ENCODE measurements around the gene WWOX. TPM values are rescaled to one million over a fixed set of nuclear protein-coding genes. Genes with fewer than 3 reads are reported as not detected.

WWOX gene
- total RNA-seq, 1 experiment from 2014 or later, result 15.6 TPM

DNA sequence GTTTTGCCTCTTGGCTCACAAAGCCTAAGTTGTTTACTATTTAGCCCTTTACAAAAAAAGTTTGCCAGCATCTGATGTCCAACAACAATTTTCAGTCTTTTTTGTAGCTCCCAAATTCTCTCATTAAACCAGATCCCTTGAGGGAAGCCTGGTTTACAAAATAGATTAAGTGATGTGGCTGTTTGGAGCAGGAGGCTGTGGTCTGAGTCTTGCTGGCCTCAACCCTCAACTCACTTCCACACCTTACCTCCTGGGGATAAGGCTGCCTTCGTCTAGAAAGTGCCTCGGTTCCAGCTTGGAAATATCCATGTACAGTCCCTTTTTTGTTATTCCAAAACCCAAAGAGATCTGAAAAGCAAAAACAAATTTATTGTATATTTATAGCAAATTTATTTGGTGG is 138.4 kb downstream of the WWOX start:
- H3K4me2 ChIP-seq (ENCODE audit: insufficient read depth, insufficient read length, low read length), result no peak overlapping the region
- no peaks in the 10 kb centered on the region for H4K20me1 ChIP-seq (ENCODE audit: control insufficient read depth, insufficient read depth, insufficient read length)
- H3K56ac ChIP-seq (ENCODE audit: insufficient read length, low read depth, low read length), result no peak overlapping the region
- H3K9me3 ChIP-seq (ENCODE audit: control insufficient read depth, low read depth, low read length), result no peaks in the 10 kb centered on the region
- H3K79me2 ChIP-seq (ENCODE audit: insufficient read depth, low read length), result no peaks in the 10 kb centered on the region
- H3K4me3 Mint-ChIP-seq, result no peak overlapping the region
- no peaks in the 10 kb centered on the region for H3K4me1 ChIP-seq (ENCODE audit: insufficient read depth, low read length)
- H3K9me3 Mint-ChIP-seq, result no peaks in the 10 kb centered on the region
- H3K4me1 Mint-ChIP-seq, result peaks cover 3 to 8% of the 10 kb centered on the region in 2 experiments; a peak in 2 of 4 replicates
- no peak overlapping the region for H2BK5ac ChIP-seq (ENCODE audit: insufficient read length, low read length)
- no peaks in the 10 kb centered on the region for H3K27me3 Mint-ChIP-seq (ENCODE audit: low read depth)
- H3K36me3 Mint-ChIP-seq (ENCODE audit: insufficient read depth in 1 of 3, low read depth in 3 of 3), result no peaks in the 10 kb centered on the region; a peak in 1 of 7 replicates
- no peak overlapping the region for H3K18ac ChIP-seq (ENCODE audit: insufficient read length, low read depth, low read length)
- H3K27ac ChIP-seq (ENCODE audit: insufficient read length, low read depth, low read length), result no peak overlapping the region
- no peak overlapping the region for H3K23ac ChIP-seq (ENCODE audit: insufficient read length, low read depth, low read length)
- H4K5ac ChIP-seq (ENCODE audit: insufficient read length, low read depth, low read length), result no peak overlapping the region
- no CpG with 5 or more reads among the region's 2 CpGs for WGBS (ENCODE audit: extremely low coverage, insufficient read length, low lambda C conversion rate)
- no peaks in the 10 kb centered on the region for H3K23me2 ChIP-seq (ENCODE audit: insufficient read length, low read depth, low read length, poor library complexity, severe bottlenecking)
- no peak overlapping the region for H3T11ph ChIP-seq (ENCODE audit: low read length)
- no peak overlapping the region for H2AFZ ChIP-seq (ENCODE audit: low read length)
- DNase-seq, result no peak
- H3K4ac ChIP-seq (ENCODE audit: low read depth, low read length), result no peak overlapping the region
- H4K91ac ChIP-seq (ENCODE audit: insufficient read length, low read depth, low read length), result no peak overlapping the region
- H2AK5ac ChIP-seq (ENCODE audit: insufficient read length, low read length), result no peak overlapping the region
- H2BK120ac ChIP-seq (ENCODE audit: low read depth, low read length, poor library complexity, severe bottlenecking), result no peak overlapping the region
- TF ChIP-seq, protein P1, sequence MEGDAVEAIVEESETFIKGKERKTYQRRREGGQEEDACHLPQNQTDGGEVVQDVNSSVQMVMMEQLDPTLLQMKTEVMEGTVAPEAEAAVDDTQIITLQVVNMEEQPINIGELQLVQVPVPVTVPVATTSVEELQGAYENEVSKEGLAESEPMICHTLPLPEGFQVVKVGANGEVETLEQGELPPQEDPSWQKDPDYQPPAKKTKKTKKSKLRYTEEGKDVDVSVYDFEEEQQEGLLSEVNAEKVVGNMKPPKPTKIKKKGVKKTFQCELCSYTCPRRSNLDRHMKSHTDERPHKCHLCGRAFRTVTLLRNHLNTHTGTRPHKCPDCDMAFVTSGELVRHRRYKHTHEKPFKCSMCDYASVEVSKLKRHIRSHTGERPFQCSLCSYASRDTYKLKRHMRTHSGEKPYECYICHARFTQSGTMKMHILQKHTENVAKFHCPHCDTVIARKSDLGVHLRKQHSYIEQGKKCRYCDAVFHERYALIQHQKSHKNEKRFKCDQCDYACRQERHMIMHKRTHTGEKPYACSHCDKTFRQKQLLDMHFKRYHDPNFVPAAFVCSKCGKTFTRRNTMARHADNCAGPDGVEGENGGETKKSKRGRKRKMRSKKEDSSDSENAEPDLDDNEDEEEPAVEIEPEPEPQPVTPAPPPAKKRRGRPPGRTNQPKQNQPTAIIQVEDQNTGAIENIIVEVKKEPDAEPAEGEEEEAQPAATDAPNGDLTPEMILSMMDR (conservative IDR thresholded peaks at IDR 0.05), result no peak
- H3K27ac Mint-ChIP-seq, result no peak overlapping the region
- no peak overlapping the region for H2BK15ac ChIP-seq (ENCODE audit: low read depth, low read length)
- H2BK20ac ChIP-seq (ENCODE audit: low read depth, low read length, poor library complexity, severe bottlenecking), result no peak overlapping the region
- no peak overlapping the region for H3K9ac ChIP-seq (ENCODE audit: extremely low read depth, insufficient read length, low read length)
- H2BK12ac ChIP-seq (ENCODE audit: insufficient read length, low read depth, low read length), result no peak overlapping the region
- no peaks in the 10 kb centered on the region for H3K79me1 ChIP-seq (ENCODE audit: insufficient read depth, low read depth, low read length, poor library complexity, severe bottlenecking)
- H3K27me3 ChIP-seq (ENCODE audit: insufficient read depth, low read length), result no peaks in the 10 kb centered on the region
- no peak overlapping the region for H4K8ac ChIP-seq (replicated peaks; ENCODE audit: insufficient read length, low read depth, low read length)
- no peak overlapping the region for H3K14ac ChIP-seq (ENCODE audit: insufficient read depth, low read length)
